ENCODE data around the gene EVX1. TPM values are rescaled to one million over a fixed set of nuclear protein-coding genes. Genes with fewer than 3 reads are reported as not detected.
A peak's percentile ranks its signal among the peaks of the same experiment; 100 is the strongest.

EVX1 gene
- not detected in 2 replicates for total RNA-seq (2014; rRNA removed; shearing (Covaris generic); ENCODE audit: low replicate concordance)

GRCh38 chr7:27242555-27243339, at the start of gene EVX1:
TSS of gene EVX1 (plus strand) at chr7:27242802. CDS start at chr7:27243031, 229 bp downstream.
- peak; percentile 6 for DNase-seq
- H3K4me3 ChIP-seq: peak within 1 kb of the TSS; percentile 34
- no peaks in the 10 kb centered on the region for H3K9me3 ChIP-seq
- H3K36me3 ChIP-seq: no peaks in the 10 kb centered on the region
- H3K27me3 ChIP-seq: peaks cover 24% of the 10 kb centered on the region

GRCh38 chr7:27193335-27194001, 49.1 kb upstream of the EVX1 start:
- H3K36me3 ChIP-seq: no peaks in the 10 kb centered on the region
- no peak for DNase-seq
- H3K4me3 ChIP-seq: no peak overlapping the region
- peaks cover 7% of the 10 kb centered on the region; the same call in 1 of the 2 replicates for H3K27me3 ChIP-seq
- no peaks in the 10 kb centered on the region for H3K9me3 ChIP-seq

GRCh38 chr7:27194002-27194352, 48.6 kb upstream of the EVX1 start:
- no peak for DNase-seq
- Histone ChIP-seq H3K36me3 (no peaks in the 10 kb centered on the region), H3K4me3 (no peak overlapping the region), H3K9me3 (no peaks in the 10 kb centered on the region), H3K27me3 (peaks cover 9% of the 10 kb centered on the region; the same call in 1 of the 2 replicates)

GRCh38 chr7:27194686-27195379, 47.8 kb upstream of the EVX1 start:
- Histone ChIP-seq H3K4me3 (no peak overlapping the region), H3K36me3 (no peaks in the 10 kb centered on the region), H3K9me3 (no peaks in the 10 kb centered on the region), H3K27me3 (peaks cover 11% of the 10 kb centered on the region; the same call in 1 of the 2 replicates)
- no peak for DNase-seq

- Histone ChIP-seq H3K27me3 (peaks cover 11% of the 10 kb centered on the region; the same call in 1 of the 2 replicates), H3K36me3 (no peaks in the 10 kb centered on the region), H3K9me3 (no peaks in the 10 kb centered on the region), H3K4me3 (no peak overlapping the region)
- peak; percentile 50 for DNase-seq
Measured at GRCh38 chr7:27196287-27196767, 46.3 kb upstream of the EVX1 start.

- Histone ChIP-seq H3K4me3 (no peak overlapping the region), H3K36me3 (no peaks in the 10 kb centered on the region), H3K27me3 (peaks cover 11% of the 10 kb centered on the region; the same call in 1 of the 2 replicates), H3K9me3 (no peaks in the 10 kb centered on the region)
- no peak for DNase-seq
Measured at GRCh38 chr7:27197137-27198042, 45.2 kb upstream of the EVX1 start.

- no peaks in the 10 kb centered on the region for H3K9me3 ChIP-seq
- H3K4me3 ChIP-seq: no peak overlapping the region
- H3K27me3 ChIP-seq: peaks cover 11% of the 10 kb centered on the region; the same call in 1 of the 2 replicates
- no peak for DNase-seq
- no peaks in the 10 kb centered on the region for H3K36me3 ChIP-seq
Measured at GRCh38 chr7:27198138-27198841, 44.3 kb upstream of the EVX1 start.

GRCh38 chr7:27198871-27199801, 43.5 kb upstream of the EVX1 start:
- peak; percentile 40 for DNase-seq
- Histone ChIP-seq H3K27me3 (peaks cover 11% of the 10 kb centered on the region; the same call in 1 of the 2 replicates), H3K9me3 (no peaks in the 10 kb centered on the region), H3K36me3 (no peaks in the 10 kb centered on the region), H3K4me3 (peak overlapping the region; percentile 35)

- peak; percentile 74 for DNase-seq
- Histone ChIP-seq H3K4me3 (peak within 1 kb of the TSS; percentile 51), H3K36me3 (no peaks in the 10 kb centered on the region)
Measured at GRCh38 chr7:27199849-27200760, 42.5 kb upstream of the EVX1 start, which contains the start of gene HOXA13. TSS of gene HOXA13 (minus strand) at chr7:27200091. CDS start at chr7:27200077, 14 bp downstream.

GRCh38 chr7:27200761-27201579, 41.6 kb upstream of the EVX1 start:
- no peaks in the 10 kb centered on the region for H3K36me3 ChIP-seq
- H3K27me3 ChIP-seq: peaks cover 14% of the 10 kb centered on the region; the same call in 1 of the 2 replicates
- H3K9me3 ChIP-seq: no peaks in the 10 kb centered on the region
- H3K4me3 ChIP-seq: peak overlapping the region; percentile 51; the same call in 1 of the 2 replicates
- DNase-seq: no peak

More at GRCh38 chr7:27199849-27200760, 42.5 kb upstream of the EVX1 start, which contains the start of gene HOXA13:
- Histone ChIP-seq H3K27me3 (peaks cover 14% of the 10 kb centered on the region; the same call in 1 of the 2 replicates), H3K9me3 (no peaks in the 10 kb centered on the region)

- no peak for DNase-seq
- Histone ChIP-seq H3K9me3 (no peaks in the 10 kb centered on the region), H3K27me3 (peaks cover 14% of the 10 kb centered on the region; the same call in 1 of the 2 replicates), H3K36me3 (no peaks in the 10 kb centered on the region), H3K4me3 (no peak overlapping the region)
Measured at GRCh38 chr7:27201580-27202017, 41.0 kb upstream of the EVX1 start.

- DNase-seq: no peak
- peaks cover 14% of the 10 kb centered on the region; the same call in 1 of the 2 replicates for H3K27me3 ChIP-seq
- H3K9me3 ChIP-seq: no peaks in the 10 kb centered on the region
- H3K4me3 ChIP-seq: no peak overlapping the region
- no peaks in the 10 kb centered on the region for H3K36me3 ChIP-seq
Measured at GRCh38 chr7:27202018-27202861, 40.4 kb upstream of the EVX1 start.
